GM18951 (cell line): ENCODE results near the gene PDGFD.

ENCODE experiments used
- POLR2A ChIP-seq: IDR thresholded peaks from 4 replicates; pipeline ENCODE4 v1.6.1; 2011; ENCODE audit warnings: mild to moderate bottlenecking; ENCODE audit not compliant: insufficient read length, insufficient read depth; ENCODE audit errors: extremely low read depth
- in situ Hi-C: fragments of 300-500 bp; cut with MboI; formaldehyde crosslinking; loops from one replicate; pipeline ENCODE4 v1.12.0; 2022; ENCODE audit warnings: low sequenced_read_pairs, mixed read lengths, inconsistent platforms; ENCODE audit not compliant: unreplicated experiment

Gene PDGFD

DNA sequence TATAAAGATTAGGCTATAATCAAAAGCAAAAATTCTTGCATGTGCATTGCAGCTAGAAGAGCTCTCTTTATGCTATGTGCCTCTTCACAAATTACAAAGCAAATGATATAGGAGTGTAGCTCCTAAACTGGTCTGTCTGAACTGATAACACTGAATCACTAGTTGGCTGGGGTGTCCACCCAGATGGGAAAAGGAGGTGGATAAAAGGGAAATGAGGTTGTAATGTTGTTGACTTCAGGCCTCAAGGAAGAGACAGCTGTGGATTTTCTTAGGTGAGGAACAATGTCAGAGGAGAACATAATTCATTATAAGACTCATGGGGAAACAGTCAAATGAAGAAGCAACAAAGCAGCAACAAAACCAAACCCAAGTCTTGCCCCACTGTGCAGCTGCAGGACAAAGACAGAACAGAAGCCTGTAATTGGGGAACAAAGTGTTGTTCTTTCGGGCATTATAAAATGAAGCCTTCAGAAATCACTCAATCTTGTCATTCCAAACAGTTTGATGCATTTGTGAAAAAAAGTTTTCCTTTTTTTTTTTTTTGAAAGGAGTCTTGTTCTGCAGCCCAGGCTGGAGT lies 257.6 kb downstream of the PDGFD start:
- no peak for TF ChIP-seq POLR2A
- in situ Hi-C loops = no loop called here

DNA sequence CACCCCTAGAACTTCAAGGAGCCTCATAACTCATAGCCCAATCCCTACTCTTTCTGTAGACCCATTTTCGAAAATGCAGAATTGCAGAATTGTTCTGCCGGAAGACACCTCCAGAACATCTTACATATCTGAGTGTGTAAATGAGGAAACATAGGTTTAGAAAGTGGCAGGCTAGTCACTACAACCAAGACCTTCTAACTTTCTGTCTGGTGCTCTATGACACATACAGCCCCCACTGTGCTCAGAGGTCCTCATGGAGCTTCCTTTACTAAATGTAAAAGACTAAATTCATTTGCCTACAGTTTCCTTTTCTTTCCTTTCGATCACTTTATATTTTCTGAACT lies 259.7 kb downstream of the PDGFD start:
- no peak for TF ChIP-seq POLR2A
- in situ Hi-C loops = no loop called here

- in situ Hi-C loops = no loop called here
- no peak for TF ChIP-seq POLR2A
Observed at GRCh38 chr11:103903621-103904323, 260.2 kb downstream of the PDGFD start.

- in situ Hi-C loops = no loop called here
Observed at GRCh38 chr11:103902994-103903393, 261.0 kb downstream of the PDGFD start.

GRCh38 chr11:103901656-103902055 lies 262.3 kb downstream of the PDGFD start:
- TF ChIP-seq POLR2A = no peak
- in situ Hi-C loops = no loop called here

More at GRCh38 chr11:103902994-103903393, 261.0 kb downstream of the PDGFD start:
- no peak for TF ChIP-seq POLR2A

DNA sequence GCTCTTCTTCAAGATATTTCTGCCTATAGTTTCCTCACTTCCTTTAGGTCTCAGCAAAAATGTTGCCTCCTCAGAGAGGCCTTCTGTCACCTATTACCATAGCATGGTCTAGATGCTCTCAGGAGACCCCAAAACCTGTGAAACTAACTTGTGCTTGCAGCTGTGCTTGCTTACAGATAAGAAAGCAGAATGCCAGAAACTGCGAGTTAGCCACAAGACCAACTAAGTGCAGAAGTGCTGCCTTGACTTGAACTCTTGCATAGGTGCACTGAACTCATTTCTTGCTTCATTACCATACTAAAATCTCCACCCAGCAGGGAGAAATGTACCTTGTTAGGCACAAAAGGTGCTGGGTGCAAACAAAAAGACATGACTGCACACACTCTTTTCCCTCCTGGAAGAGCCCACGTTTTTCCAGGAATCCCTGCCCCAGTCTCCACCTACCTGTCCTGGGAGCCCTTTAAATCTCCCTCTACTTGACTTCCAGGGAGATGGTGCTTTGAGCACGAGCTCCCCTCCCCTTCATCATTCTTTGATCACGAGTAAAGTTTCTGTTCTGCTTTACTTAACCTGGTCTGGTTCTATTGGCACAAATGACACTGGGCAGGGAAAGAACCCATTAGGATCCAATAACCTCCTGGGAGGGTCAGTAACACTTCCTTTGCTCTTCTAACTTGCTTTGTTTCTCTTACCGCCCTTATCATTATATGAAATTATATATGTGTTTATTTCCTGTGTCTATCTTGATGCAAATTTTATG lies 265.2 kb downstream of the PDGFD start:
- in situ Hi-C loops = no loop called here

DNA sequence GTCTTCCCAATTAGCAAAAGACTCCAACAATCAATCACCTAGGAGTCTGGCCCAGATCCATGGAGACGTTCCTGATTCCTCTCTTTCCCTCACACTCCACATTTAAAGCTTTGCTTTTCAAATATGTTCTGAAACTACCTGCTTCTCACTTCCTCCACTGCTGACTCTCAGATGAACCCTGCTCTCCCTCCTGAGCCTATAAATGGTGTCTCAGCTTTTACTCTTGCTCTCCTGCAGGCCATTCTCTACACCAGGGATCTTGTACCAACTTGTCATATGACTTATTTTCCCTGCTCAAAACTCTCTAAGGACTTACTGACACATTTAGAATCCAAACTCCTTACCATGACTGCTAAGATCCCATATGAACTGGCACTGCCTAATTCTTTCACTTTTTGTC lies 265.9 kb downstream of the PDGFD start:
- in situ Hi-C loops = no loop called here

More for the DNA sequence above, 265.2 kb downstream of the PDGFD start:
- TF ChIP-seq POLR2A = no peak

GRCh38 chr11:103897160-103897936 lies 266.6 kb downstream of the PDGFD start:
- in situ Hi-C loops = no loop called here
- no peak for TF ChIP-seq POLR2A

More for the DNA sequence above, 265.9 kb downstream of the PDGFD start:
- TF ChIP-seq POLR2A = no peak

DNA sequence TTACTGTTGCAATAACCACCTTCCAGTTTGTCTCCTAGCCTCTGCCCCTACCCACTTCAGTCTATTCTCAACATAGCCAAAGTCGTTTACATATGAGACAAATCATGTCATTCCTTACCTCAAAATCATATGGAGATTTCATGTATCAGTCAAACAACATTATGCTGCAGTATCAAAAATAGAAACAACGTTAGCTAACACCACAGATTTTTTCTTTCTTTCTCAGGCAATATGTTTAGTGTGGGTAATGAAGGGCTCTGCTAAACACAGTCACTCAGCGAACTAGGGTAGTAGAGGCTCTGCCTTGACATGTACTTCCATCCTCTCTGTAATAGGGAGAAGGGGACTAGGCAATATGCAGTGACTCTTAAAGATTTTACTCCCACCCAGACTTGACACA lies 268.8 kb downstream of the PDGFD start:
- no peak for TF ChIP-seq POLR2A
- in situ Hi-C loops = no loop called here

DNA sequence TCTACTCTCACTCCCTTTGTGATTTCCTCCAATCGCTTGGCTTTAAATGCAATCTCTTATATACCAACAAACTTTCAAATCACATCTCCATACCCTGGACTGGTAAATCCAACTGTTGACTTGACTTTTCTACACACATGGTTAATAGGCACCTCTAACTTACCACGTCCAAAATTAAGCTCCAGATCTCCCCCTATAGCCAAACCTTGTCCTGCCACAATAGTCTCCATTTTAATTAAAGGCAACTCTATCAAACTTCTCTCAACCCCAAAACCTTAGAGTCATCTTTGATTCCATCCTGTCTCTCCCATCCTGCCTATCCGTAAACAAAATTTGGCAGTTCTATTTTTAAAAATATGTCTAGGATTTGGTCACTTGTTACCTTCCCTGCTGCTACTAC lies 269.3 kb downstream of the PDGFD start:
- no peak for TF ChIP-seq POLR2A
- in situ Hi-C loops = no loop called here

DNA sequence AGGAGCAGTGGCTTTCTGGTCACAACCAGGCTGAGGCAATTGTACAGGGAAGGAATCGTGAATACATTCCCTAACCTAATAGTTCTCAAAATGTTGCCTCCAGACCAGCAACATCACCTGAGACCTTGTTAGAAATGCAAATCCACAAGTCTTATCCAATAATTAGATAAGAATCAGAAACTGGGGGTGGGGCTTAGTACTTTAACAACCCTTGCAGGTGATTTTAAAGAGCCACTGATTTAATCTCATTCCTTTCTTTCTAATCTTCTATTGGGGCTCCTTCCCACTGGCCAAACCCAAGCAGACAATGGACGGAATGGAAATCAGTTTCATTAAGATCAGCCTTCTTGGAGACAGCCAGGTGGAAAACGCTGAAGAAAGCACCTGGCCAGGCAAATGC lies 269.9 kb downstream of the PDGFD start:
- in situ Hi-C loops = no loop called here
- TF ChIP-seq POLR2A = no peak

DNA sequence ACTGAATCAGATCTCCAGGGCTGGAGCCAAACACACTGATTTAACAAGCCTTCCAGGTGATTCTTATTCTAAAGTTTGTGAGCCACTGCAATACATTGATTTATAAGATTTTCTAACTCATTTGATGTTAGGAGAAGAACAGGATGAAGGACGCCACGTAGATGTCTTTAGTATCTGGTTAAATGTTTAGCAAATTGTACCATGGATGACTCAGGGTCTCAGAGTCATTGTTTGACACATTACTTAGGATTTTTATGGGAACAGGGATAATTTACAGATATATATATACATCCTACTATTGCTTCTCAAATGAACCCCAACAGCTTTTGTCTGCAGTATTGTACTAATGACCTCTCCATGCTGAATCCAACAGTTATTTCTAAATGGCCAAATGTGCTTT lies 270.6 kb downstream of the PDGFD start:
- in situ Hi-C loops = no loop called here
- no peak for TF ChIP-seq POLR2A

GRCh38 chr11:103892603-103893002 lies 271.3 kb downstream of the PDGFD start:
- no peak for TF ChIP-seq POLR2A
- in situ Hi-C loops = no loop called here
